ENCODE data around the gene SPG21.

GRCh38 chr15:65006876-65007275, 17.2 kb upstream of the SPG21 start:
- no peak for TF ChIP-seq CTCF (IDR thresholded peaks at IDR 0.05)
- no peak for TF ChIP-seq POLR2A (IDR thresholded peaks at IDR 0.05)
- no peak for TF ChIP-seq POLR2AphosphoS5 (IDR thresholded peaks at IDR 0.05)

Data from breast epithelium (tissue), 3 donors.